ENCODE data around the gene BCL2L1.
"Not testable (repeated sequence)": the region's sequence is repeated elsewhere in the genome, so short reads cannot be mapped to it uniquely, and the experiment has no call there.

Gene BCL2L1

DNA sequence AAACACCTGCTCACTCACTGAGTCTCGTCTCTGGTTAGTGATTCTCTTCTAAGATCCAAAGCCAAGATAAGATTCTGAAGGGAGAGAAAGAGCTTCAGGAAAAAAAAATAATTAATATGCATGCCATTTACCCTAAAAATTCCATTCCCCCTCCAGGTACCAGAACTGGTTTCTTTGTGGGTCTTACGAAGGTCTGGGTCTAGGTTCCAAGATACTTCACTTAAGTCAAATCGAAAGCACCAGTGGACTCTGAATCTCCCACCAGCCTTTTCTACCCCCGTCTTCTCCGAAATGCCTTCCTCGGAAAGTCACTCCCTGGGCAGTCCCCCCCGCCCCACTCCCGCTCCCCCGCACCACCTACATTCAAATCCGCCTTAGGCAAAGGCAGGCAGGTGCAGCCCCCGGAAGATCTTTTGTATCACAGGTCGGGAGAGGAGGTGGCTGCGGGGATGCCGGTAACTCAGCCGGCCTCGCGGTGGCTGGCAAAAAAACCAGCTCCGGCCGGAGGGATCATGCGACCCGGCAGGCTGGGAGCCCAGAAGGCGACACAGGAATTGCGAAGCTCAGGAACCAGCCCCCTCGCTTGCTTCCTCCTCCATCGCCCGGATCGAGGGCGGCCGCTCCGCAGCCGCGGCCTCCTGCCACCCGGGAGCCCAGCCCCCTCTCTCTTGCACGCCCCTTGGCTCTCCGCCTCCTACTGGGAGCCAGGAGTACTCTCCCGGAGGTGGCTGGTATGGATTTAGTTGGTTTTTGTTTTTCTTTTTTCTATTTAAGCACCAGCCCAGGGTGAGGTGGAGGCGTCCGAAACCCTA is at the start of gene BCL2L1:
BCL2L1 (minus strand) TSS at position 612 of the 812 bp plus-strand sequence. CDS start 650 bp downstream, outside the sequence.
- DNase-seq (ENCODE audit: low read depth, low spot score) = peak; percentile 58

DNA sequence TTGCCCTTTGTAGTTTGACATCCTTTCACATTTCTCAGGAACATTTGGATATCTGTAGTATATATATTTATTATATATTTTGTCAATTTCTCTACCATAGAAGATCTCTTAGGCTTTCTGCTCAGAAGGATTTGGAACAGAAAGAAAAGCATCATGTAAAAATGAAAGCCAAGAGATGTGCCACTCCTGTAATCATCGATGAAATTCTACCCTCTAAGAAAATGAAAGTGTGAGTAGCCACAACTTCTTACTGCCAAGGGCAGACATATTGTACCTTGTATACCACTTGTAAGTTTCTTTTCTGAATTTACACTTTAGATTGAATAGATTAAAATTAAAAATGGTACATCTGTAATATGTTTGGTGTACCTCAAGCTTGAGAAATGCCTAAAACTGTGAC is 47.6 kb upstream of the BCL2L1 start:
- no peak for DNase-seq (ENCODE audit: low read depth, low spot score)

DNA sequence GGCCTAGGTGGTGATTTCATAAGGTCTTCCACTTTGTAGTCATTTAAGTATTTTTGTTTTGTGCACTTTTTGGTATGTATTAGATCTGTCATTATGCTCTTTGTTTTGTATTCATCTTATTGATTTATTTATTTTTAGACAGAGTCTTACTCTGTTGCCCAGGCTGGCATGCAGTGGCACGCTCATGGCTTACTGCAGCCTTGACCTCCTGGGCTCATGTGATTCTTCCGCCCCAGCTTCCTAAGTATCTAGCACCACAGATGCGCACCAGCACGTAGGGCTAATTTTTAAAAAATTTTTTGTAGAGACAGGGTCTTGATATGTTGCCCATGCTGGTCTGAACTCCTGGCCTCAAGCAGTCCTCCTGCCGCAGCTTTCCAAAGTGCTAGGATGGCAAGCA is 47.0 kb upstream of the BCL2L1 start:
- DNase-seq (ENCODE audit: low read depth, low spot score) = no peak

DNA sequence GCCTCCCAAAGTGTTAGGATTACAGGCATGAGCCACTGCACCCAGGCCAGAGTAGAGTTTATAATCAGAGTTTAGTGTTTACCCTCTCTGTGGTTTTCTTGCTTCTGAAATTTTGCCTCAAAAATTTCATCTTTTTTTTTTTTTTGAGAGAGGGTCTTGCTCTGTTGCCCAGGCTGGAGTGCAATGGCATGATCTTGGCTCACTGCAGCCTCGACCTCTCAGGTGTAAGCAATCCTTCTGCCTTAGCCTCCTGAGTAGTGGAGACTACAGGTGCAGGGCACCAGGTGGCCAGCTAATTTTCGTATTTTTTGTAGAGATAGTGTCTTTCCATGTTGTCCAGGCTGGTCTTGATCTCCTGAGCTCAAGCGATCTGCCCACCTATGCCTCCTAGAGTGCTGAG is 45.1 kb upstream of the BCL2L1 start:
- DNase-seq (ENCODE audit: low read depth, low spot score) = no peak

DNA sequence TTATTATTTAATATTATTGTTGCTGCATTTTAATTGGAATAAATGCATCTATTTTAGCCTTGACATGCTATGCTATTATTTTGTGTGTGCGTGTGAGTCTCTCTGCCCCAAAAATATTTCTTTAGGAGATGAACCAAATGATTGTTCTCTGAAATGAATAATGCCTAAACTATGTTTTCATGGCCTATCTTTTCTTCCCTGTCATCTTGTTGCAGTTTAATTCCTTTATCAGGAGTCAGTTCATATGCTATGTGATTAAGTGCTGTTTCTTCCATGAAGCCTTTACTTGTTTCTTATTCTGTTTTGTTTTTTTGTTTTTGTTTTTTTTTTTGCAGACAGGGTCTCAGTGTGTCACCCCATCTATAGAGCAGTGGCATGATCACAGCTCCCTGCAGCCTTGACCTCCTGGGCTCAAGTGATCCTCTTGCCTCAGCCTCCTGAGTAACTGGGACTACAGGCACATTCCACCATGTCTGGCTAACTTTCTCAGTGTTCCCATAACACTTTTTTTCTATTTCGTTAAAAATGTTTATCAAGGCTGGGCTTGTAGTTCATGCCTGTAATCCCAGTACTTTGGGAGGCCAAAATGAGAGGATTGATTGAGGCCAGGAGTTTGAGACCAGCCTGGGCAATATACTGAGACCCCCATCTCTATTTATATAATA is 42.1 kb upstream of the BCL2L1 start:
- DNase-seq (ENCODE audit: low read depth, low spot score) = no peak

DNA sequence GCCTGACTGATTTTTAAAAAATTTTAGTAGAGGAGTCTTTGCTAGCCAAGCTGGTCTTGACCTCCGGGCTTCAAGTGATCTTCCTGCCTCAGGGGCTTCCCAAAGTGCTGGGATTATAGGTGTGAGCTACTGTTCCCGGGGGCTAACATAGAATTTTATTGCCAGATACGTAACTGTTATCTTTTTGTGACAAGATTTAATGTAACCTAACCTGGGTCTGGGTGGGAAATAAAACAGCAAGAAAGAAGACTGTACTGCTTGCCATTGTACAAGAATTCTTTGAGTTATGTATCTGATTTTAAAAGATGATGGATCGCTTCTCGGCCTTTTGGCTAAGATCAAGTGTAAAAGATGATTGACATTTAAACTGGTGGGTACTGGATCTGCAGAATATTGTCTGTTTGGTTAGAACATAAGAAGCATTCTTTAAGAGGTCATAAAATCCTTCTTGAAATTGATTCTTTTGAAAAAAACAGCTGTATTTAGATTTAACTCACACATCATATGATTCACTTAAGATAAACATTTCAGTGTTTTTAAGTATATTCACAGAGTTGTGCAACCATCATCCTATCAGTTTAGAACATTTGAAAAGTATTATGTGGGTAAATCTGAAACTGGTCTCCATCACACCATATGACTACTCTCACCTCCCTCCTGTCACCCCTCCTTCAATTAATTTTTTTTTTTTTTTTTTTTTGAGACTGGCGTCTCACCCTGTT is 38.0 kb upstream of the BCL2L1 start:
- no peak for DNase-seq (ENCODE audit: low read depth, low spot score)

DNA sequence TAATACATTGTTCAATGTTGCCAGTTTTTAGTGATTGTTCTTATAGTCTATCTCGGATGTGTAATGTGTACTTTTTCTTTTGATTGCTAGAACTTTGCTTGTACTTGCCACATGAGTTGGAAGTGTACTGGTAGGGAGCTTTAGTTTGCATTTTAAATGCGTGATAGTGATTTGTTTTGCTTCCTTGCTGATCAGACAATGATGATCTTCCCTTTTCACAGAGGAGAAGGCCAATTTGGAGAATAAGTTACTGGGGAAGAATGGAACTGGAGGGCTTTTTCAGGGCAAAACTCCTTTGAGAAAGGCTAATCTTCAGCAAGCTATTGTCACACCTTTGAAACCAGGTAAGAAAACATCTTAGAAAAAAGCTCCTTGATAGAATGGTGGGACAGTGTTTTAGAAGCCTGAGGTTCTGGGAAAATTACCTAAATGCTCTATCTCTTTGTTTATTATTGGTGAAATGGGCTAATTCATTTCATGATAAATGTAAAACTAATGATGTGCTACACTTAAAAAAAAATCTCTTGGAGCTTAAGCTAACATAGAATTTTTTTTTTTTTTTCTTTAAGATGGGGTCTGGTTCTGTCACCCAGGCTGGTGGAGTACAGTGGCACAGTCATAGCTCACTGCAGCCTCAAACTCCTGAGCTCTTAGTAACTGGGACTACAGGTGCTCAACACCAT is 37.3 kb upstream of the BCL2L1 start:
- DNase-seq (ENCODE audit: low read depth, low spot score) = no peak

DNA sequence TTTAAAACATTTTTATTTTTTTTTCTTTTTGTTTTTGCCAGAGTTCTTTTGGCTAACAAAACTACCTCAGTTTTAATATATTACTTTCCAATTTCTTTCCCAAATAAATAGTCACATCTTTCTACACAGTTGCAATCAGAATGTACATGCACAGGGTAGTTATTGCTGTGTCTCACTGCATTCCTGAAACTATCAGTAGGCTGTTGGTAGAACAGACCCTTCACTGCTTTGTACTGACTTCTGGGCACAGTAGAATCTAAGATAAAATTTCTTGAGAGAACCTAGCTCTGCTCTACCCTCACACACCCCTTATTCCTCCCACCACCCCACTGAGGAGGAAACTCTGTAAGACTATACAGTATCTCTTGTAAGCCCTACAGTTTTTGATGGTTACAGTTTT is 36.3 kb upstream of the BCL2L1 start:
- DNase-seq (ENCODE audit: low read depth, low spot score) = no peak

DNA sequence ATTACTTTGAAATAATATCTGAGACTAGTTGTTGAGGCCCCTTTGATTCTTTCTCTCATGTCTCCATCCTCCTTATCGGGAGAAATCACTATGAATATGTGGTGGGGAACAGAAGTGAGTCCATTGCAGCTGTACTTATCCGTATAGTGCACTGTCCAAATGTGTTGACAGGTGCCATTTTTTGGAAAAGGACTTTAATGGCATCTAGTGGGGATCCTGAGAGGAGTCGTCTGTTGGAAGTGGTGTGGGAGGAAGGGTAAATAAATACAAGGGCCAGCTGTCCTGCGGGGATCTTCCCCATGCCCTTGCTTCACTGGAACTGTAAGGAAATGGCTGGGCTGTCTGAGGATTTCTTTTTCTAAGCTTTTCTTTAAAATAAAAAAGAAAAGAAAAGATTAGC is 35.9 kb upstream of the BCL2L1 start:
- no peak for DNase-seq (ENCODE audit: low read depth, low spot score)

DNA sequence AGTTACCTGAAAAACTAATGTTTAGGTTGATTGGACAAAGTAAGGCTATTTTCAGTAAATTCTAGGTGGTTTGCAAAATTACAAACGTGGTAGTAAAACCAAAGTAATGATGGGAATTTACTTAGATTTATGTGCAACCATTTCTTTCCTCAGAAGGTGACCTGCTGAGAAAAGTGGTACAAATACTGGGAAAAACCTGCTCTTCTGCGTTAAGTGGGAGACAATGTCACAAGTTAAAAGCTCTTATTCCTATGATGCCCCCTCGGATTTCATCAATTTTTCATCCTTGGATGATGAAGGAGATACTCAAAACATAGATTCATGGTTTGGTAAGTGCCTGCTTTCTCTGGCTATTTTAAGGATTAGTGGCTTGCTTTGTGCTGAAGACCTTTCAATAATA is 34.6 kb upstream of the BCL2L1 start:
- no peak for DNase-seq (ENCODE audit: low read depth, low spot score)

DNA sequence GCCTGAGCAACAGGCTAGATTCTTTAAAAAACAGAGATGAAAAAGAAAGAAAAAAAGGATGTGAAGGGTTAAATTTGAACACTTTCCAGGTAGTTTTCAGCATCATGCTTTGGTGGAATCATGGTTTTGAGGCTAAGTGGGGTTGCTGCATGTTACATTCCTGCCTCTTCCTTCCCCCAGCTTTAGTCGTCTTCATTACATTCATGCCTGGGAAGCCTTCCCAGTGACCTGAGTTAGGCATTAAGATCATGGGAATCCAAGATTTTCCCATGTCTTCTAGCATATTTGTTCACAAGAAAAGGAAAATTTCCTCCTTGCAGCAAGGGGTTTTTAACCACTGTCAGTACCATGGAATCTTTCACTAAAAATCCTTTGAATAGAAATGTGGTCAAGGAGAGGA is 28.5 kb upstream of the BCL2L1 start:
- no peak for DNase-seq (ENCODE audit: low read depth, low spot score)

DNA sequence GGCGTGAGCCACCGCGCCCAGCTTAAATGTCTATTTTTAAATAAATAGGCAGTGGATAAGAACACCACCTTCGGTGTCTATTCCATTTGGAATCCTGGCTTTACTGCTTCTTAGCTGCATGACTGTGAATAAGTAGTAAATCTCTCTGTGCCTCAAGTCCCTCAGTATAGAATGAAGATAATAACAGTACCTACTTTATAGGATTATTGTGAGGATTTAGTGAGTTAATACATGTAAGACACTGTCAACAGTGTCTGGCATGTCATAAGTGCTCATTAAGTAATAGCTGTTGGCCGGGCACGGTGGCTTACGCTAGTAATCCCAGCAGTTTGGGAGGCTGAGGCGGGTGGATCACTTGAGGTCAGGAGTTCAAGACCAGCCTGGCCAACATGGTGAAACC is 26.6 kb upstream of the BCL2L1 start:
- no peak for DNase-seq (ENCODE audit: low read depth, low spot score)

DNA sequence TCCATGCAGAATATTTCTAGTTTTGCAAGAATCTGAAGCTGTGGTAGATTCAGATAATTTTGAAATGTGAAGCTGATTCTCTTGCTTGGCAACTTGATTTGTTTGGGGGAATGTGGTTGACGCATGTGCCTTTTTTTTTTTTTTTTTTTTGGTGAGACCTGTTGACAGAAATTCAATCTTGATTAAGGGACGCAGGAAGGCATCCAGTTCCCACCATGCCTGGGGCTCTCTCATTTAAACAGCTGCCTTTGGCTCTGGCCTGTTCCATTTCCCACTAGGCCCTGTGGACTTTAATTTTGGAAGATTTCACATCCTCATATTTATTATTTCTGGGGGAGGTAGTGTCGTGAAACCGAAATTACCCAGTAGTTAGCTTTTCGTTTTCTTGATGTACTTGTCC is 25.0 kb upstream of the BCL2L1 start:
- DNase-seq (ENCODE audit: low read depth, low spot score) = no peak

DNA sequence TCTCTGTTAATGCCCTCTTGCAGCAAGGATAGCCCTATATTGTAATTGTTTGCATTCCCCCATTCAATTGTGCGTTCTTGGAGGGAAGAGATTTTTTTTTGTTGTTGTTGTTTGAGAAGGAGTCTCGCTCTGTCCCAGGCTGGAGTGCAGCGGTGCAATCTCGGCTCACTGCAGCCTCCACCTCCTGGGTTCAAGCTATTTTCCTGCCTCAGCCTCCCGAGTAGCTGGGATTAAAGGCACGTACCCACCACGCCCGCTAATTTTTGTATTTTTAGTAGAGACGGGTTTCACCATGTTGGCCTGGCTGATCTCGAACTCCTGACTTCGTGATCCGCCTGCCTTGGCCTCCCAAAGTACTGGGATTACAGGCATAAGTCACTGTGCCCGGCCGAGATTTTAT is 24.4 kb upstream of the BCL2L1 start:
- DNase-seq (ENCODE audit: low read depth, low spot score) = not testable (repeated sequence)

DNA sequence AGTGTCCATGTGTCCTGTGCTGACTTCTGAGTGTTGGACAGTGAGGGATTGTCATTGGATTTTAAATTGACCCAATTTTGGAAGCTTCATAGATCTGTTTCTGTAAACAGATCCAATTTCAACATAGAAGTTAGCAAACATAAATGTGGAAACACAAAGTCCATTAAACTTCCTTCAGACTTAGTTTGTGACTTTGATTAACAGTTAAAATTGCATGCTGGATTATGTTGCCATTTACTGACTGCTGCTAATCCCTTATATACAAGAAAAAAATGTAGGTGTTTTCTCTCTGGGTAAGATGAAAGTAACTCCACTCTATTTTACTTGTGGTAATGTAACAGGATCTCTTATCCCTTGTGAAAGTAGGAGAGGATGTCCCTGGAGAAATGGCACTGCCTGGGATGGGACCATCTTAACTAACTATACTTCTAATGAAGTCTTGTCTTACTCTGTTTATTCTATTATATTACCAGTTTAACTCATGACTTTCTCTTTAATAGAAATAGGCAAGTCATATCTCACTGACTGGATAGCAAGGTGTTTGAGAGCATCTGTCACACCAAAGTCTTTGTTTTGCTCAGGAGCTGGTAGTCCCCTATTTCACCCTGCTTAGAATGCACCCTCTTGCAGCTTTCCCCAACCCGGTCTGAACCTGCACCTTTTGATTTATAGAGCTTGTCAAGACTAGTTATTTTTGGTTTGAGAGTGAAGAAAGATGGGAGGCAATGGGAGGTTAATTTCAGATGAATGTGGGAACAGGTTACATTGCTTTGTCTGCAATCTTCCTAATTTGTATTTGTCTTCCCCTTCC is 23.6 kb upstream of the BCL2L1 start:
- no peak for DNase-seq (ENCODE audit: low read depth, low spot score)

DNA sequence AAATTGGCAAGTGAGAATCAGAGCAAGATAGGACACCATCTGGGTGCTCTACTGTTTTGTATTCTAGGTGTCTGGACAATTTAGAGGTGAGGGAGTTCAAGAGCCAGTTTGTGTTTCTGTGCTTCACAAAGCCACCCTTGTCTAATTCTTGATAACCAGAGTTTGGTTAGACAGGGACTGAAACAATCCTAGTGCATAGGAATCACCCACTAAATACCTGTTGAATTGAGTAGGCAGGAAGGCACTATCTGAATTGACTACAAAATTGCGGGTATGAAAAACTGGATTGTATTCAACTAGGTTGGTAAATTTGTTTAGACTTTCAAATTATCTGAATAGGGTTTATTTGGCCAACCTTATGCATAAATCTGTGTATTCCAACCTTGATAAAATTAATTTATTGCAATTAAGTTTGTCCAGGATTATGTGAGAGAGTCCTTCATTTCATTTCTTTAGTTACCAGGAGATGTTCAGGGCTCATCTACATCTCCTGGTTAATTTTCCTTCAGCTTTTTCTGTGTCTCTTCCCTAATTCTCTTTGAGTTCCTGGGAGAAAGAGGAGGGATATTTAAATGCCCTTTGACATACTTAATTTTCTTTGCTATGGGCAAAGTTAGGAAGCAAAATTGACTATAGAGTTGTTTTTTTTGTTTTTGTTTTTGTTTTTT is 18.1 kb upstream of the BCL2L1 start:
- DNase-seq (ENCODE audit: low read depth, low spot score) = no peak

DNA sequence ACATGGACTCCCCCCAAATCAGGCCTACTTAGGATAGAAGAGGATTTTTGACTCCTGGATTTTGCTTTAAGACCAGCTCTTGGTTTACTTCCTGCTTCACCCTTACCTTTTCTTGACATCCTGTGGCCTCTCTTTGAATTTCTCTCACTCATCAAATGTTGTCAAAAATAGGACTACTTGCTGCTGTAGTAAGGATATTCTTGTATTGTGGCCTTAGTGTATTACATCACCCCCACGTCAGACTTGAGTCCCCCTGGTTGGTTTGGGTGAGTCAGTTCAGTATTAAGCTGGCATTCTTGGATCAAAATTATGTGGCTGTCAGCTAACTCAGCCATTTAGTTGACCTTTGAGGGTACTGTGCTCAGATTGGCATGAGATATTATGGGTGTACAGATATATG is 17.5 kb upstream of the BCL2L1 start:
- no peak for DNase-seq (ENCODE audit: low read depth, low spot score)

DNA sequence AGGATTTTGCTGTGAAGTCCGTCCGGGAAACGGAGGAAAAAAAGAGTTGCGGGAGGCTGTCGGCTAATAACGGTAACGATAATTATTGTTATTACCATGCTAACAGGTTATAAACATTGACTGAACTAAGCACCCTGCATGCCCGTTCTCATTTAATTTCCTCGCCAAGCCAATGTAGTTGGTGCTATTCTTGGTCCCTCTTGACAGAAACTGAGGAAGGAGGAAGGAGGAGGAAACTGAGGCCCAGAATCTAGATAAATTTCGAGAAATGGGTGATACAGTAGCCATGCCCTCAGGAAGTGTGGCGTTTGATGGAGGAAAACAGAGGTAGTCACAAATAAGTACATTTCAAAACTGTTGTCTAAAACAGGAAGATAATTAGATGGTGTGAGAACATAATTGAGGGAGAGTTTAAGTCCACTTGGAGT is 16.9 kb upstream of the BCL2L1 start:
- DNase-seq (ENCODE audit: low read depth, low spot score) = no peak

DNA sequence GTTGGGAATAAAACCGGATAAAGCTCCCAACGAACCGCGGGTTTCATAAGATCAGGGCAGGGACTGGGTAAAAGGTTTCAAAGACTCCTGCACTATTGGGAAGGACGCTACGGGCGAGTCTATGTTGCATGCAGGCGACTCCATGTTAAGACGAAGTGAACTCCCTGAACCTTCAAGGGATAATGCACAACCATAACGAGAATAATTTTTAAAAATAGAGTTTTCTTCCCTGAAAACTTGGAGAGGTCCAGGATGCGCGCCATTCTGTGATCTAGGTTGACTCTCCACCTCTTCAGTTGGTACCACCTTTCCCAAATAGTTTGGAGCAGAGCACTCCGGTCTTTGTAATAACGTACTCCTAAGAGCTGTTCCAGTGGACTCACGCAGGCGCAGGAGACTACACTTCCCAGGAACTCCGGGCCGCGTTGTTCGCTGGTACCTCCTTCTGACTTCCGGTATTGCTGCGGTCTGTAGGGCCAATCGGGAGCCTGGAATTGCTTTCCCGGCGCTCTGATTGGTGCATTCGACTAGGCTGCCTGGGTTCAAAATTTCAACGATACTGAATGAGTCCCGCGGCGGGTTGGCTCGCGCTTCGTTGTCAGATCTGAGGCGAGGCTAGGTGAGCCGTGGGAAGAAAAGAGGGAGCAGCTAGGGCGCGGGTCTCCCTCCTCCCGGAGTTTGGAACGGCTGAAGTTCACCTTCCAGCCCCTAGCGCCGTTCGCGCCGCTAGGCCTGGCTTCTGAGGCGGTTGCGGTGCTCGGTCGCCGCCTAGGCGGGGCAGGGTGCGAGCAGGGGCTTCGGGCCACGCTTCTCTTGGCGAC is 16.3 kb upstream of the BCL2L1 start, which contains the start of gene TPX2:
TPX2 (plus strand) TSS at position 562 of the 821 bp plus-strand sequence. CDS start 18,187 bp downstream, outside the sequence.
- peak; percentile 71 for DNase-seq (ENCODE audit: low read depth, low spot score)

DNA sequence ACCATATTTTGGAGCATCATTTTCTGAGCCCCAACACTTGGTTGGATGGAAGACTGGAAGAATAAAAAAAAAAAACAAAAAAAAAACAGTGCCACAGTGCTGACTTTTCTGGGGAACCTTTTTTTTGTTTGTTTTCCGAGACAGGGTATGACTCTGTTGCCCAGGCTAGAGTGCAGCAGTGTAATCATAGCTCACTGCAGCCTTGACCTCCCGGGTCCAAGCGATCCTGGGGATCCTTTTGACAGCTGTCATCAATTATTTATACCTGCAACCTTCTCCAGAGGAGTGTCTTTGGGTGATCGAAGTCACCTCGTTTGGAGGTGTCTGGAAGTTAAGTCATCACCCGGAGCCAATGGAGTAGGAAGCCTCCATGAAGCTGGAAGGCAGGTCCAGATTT is 8.7 kb upstream of the BCL2L1 start:
- DNase-seq (ENCODE audit: low read depth, low spot score) = no peak

All from activated naive CD8-positive, alpha-beta T cell treated with anti-CD3 and anti-CD28 coated beads, Interleukin-2, amount 50 U/mL, for 16 hours (primary cell).